ENCODE data around the gene ARHGEF40.

GRCh38 chr14:21026988-21027315 lies 43.2 kb upstream of the ARHGEF40 start:
- TF ChIP-seq, protein P1, sequence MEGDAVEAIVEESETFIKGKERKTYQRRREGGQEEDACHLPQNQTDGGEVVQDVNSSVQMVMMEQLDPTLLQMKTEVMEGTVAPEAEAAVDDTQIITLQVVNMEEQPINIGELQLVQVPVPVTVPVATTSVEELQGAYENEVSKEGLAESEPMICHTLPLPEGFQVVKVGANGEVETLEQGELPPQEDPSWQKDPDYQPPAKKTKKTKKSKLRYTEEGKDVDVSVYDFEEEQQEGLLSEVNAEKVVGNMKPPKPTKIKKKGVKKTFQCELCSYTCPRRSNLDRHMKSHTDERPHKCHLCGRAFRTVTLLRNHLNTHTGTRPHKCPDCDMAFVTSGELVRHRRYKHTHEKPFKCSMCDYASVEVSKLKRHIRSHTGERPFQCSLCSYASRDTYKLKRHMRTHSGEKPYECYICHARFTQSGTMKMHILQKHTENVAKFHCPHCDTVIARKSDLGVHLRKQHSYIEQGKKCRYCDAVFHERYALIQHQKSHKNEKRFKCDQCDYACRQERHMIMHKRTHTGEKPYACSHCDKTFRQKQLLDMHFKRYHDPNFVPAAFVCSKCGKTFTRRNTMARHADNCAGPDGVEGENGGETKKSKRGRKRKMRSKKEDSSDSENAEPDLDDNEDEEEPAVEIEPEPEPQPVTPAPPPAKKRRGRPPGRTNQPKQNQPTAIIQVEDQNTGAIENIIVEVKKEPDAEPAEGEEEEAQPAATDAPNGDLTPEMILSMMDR (IDR thresholded peaks at IDR 0.05; ENCODE audit: insufficient read depth, low read length), result no peak
- TF ChIP-seq, protein P2, sequence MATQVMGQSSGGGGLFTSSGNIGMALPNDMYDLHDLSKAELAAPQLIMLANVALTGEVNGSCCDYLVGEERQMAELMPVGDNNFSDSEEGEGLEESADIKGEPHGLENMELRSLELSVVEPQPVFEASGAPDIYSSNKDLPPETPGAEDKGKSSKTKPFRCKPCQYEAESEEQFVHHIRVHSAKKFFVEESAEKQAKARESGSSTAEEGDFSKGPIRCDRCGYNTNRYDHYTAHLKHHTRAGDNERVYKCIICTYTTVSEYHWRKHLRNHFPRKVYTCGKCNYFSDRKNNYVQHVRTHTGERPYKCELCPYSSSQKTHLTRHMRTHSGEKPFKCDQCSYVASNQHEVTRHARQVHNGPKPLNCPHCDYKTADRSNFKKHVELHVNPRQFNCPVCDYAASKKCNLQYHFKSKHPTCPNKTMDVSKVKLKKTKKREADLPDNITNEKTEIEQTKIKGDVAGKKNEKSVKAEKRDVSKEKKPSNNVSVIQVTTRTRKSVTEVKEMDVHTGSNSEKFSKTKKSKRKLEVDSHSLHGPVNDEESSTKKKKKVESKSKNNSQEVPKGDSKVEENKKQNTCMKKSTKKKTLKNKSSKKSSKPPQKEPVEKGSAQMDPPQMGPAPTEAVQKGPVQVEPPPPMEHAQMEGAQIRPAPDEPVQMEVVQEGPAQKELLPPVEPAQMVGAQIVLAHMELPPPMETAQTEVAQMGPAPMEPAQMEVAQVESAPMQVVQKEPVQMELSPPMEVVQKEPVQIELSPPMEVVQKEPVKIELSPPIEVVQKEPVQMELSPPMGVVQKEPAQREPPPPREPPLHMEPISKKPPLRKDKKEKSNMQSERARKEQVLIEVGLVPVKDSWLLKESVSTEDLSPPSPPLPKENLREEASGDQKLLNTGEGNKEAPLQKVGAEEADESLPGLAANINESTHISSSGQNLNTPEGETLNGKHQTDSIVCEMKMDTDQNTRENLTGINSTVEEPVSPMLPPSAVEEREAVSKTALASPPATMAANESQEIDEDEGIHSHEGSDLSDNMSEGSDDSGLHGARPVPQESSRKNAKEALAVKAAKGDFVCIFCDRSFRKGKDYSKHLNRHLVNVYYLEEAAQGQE (IDR thresholded peaks at IDR 0.05; ENCODE audit: insufficient replicate concordance, low read depth), result no peak
- no peak for TF ChIP-seq POLR2AphosphoS5 (IDR thresholded peaks at IDR 0.05; ENCODE audit: low read depth)

Measured in HL-60 (cell line).